HL-60 (cell line): Measurements from ENCODE around the gene ADAMTS16.

Experiments used
- GABPA ChIP-seq: IDR thresholded peaks from 2 replicates; pipeline ENCODE4 v1.6.1; 2012; ENCODE audit warnings: low read depth
- POLR2AphosphoS5 ChIP-seq: IDR thresholded peaks from 2 replicates; pipeline ENCODE4 v1.6.1; 2012; ENCODE audit warnings: low read depth
- SPI1 ChIP-seq: IDR thresholded peaks from 2 replicates; pipeline ENCODE4 v1.6.1; 2012; ENCODE audit warnings: low read depth, mild to moderate bottlenecking, borderline replicate concordance
- TF ChIP-seq, protein P1 (sequence below): IDR thresholded peaks from one replicate; pipeline ENCODE4 v1.5.1; 2011; ENCODE audit warnings: low read length, control low read depth, inconsistent platforms; ENCODE audit not compliant: insufficient read depth
- TF ChIP-seq, protein P2 (sequence below): IDR thresholded peaks from 2 replicates; pipeline ENCODE4 v1.6.1; 2012; ENCODE audit warnings: low read depth; ENCODE audit not compliant: insufficient replicate concordance

DNA sequence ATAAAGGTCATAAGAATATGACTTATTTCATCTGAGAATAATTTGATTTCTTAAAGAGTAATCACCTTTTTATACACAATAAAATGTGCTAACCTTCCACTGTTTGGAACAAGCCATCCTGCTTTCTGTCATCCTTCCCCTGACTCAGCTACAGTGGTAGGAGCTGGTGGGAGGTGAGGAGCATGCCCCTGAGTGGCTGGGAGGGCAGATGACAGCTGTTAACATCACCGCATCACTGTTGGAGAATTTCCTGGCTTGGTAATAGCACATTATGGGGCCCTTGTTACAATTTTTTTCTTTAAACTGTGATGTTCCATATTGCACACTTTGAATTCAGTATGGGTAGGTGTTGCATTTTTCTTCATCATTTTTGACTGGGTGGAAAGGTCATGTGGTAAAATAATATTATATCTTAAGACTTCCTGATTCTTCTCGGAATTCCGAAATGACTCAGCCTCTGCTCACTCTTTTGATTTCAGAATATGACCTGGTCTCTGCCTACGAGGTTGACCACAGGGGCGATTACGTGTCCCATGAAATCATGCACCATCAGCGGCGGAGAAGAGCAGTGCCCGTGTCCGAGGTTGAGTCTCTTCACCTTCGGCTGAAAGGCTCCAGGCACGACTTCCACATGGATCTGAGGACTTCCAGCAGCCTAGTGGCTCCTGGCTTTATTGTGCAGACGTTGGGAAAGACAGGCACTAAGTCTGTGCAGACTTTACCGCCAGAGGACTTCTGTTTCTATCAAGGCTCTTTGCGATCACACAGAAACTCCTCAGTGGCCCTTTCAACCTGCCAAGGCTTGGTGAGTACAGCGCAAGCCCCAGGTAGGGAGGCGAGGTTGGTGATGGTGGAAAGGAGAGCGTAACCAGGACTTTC, 5.8 kb downstream of the ADAMTS16 start:
- TF ChIP-seq, protein P1, sequence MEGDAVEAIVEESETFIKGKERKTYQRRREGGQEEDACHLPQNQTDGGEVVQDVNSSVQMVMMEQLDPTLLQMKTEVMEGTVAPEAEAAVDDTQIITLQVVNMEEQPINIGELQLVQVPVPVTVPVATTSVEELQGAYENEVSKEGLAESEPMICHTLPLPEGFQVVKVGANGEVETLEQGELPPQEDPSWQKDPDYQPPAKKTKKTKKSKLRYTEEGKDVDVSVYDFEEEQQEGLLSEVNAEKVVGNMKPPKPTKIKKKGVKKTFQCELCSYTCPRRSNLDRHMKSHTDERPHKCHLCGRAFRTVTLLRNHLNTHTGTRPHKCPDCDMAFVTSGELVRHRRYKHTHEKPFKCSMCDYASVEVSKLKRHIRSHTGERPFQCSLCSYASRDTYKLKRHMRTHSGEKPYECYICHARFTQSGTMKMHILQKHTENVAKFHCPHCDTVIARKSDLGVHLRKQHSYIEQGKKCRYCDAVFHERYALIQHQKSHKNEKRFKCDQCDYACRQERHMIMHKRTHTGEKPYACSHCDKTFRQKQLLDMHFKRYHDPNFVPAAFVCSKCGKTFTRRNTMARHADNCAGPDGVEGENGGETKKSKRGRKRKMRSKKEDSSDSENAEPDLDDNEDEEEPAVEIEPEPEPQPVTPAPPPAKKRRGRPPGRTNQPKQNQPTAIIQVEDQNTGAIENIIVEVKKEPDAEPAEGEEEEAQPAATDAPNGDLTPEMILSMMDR = no peak
- TF ChIP-seq GABPA (no peak), SPI1 (no peak), POLR2AphosphoS5 (no peak)
- TF ChIP-seq, protein P2, sequence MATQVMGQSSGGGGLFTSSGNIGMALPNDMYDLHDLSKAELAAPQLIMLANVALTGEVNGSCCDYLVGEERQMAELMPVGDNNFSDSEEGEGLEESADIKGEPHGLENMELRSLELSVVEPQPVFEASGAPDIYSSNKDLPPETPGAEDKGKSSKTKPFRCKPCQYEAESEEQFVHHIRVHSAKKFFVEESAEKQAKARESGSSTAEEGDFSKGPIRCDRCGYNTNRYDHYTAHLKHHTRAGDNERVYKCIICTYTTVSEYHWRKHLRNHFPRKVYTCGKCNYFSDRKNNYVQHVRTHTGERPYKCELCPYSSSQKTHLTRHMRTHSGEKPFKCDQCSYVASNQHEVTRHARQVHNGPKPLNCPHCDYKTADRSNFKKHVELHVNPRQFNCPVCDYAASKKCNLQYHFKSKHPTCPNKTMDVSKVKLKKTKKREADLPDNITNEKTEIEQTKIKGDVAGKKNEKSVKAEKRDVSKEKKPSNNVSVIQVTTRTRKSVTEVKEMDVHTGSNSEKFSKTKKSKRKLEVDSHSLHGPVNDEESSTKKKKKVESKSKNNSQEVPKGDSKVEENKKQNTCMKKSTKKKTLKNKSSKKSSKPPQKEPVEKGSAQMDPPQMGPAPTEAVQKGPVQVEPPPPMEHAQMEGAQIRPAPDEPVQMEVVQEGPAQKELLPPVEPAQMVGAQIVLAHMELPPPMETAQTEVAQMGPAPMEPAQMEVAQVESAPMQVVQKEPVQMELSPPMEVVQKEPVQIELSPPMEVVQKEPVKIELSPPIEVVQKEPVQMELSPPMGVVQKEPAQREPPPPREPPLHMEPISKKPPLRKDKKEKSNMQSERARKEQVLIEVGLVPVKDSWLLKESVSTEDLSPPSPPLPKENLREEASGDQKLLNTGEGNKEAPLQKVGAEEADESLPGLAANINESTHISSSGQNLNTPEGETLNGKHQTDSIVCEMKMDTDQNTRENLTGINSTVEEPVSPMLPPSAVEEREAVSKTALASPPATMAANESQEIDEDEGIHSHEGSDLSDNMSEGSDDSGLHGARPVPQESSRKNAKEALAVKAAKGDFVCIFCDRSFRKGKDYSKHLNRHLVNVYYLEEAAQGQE = no peak
